Retinal pigment epithelial cell (primary cell): Measurements from ENCODE around the gene SEC14L6.
"Not testable (repeated sequence)": the region's sequence is repeated elsewhere in the genome, so short reads cannot be mapped to it uniquely, and the experiment has no call there.

ENCODE experiments used
- DNase-seq: peaks from one replicate; pipeline ENCODE4 v3.0.0-alpha.2; 2010; ENCODE audit warnings: low read depth
- H3K4me3 ChIP-seq: 2 replicates; pipeline ENCODE4 v1.5.1; 2011; ENCODE audit warnings: mild to moderate bottlenecking, low read length, control low read depth, moderate library complexity
- TF ChIP-seq, protein P1 (sequence below): conservative IDR thresholded peaks from 2 replicates; pipeline ENCODE4 v1.5.1; 2011; ENCODE audit warnings: low read depth, low read length, control low read depth, inconsistent platforms

SEC14L6 gene

DNA sequence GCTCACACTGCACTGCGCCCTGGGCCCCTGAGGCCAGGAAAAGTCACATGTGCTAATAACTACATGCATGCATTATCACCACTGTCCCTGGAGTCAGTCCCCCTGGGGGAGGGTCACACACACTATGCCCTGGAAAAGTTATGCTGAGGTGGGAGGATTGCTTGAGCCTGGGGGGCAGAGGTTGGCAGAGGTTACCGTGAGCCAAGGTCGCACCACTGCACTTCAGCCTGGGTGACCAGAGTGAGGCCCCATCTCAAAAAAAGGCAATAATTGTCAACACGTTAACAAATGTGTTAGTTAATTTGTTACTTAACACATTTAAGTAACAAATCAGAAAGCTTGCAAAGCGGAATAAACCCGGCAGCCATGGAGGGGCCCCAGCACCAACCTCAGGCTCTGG, 13.3 kb upstream of the SEC14L6 start:
- TF ChIP-seq, protein P1, sequence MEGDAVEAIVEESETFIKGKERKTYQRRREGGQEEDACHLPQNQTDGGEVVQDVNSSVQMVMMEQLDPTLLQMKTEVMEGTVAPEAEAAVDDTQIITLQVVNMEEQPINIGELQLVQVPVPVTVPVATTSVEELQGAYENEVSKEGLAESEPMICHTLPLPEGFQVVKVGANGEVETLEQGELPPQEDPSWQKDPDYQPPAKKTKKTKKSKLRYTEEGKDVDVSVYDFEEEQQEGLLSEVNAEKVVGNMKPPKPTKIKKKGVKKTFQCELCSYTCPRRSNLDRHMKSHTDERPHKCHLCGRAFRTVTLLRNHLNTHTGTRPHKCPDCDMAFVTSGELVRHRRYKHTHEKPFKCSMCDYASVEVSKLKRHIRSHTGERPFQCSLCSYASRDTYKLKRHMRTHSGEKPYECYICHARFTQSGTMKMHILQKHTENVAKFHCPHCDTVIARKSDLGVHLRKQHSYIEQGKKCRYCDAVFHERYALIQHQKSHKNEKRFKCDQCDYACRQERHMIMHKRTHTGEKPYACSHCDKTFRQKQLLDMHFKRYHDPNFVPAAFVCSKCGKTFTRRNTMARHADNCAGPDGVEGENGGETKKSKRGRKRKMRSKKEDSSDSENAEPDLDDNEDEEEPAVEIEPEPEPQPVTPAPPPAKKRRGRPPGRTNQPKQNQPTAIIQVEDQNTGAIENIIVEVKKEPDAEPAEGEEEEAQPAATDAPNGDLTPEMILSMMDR, result no peak
- H3K4me3 ChIP-seq, result no peak overlapping the region
- no peak for DNase-seq

DNA sequence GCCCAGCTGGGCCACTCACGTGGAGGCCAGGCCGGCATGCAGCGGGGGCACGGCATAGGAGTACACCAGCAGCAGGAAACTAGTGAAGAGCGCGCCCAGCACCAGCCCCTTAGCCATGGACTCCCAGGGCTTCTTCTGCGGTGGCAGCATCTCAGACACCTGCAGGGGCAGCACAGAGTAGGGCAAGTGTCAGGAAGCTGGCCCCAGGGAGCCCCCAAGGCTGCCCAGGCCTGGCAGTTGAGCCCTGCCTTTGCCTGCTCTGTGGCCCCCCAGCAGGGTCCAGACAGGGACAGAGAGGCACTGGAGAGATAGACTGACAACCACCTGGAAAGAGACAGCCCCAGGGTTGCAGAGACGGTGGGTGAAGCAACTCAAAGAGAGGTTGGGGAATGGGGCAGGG, 10.7 kb upstream of the SEC14L6 start:
- H3K4me3 ChIP-seq, result no peak overlapping the region
- TF ChIP-seq, protein P1, result no peak
- DNase-seq, result no peak

DNA sequence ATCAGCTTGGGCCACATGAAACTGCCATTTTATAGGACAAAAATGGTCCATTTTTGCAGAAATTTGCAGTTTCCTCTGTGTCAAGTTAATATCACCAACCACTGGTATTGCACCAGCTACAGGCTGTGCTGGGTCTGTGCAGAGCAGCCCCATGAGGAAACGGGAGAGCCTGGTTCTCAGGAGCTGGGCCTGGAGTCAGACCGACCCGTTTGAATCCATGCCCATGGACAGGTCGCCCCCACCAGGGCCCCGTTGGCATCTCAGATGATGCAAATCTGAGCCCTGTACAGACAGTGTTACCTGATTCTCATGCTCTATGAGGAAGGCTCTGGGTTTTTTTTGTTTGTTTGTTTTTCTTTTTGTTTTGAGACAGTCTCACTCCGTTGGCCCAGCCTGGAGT, 9.8 kb upstream of the SEC14L6 start:
- H3K4me3 ChIP-seq, result no peak overlapping the region
- TF ChIP-seq, protein P1, result peak; percentile 22
- DNase-seq, result no peak

DNA sequence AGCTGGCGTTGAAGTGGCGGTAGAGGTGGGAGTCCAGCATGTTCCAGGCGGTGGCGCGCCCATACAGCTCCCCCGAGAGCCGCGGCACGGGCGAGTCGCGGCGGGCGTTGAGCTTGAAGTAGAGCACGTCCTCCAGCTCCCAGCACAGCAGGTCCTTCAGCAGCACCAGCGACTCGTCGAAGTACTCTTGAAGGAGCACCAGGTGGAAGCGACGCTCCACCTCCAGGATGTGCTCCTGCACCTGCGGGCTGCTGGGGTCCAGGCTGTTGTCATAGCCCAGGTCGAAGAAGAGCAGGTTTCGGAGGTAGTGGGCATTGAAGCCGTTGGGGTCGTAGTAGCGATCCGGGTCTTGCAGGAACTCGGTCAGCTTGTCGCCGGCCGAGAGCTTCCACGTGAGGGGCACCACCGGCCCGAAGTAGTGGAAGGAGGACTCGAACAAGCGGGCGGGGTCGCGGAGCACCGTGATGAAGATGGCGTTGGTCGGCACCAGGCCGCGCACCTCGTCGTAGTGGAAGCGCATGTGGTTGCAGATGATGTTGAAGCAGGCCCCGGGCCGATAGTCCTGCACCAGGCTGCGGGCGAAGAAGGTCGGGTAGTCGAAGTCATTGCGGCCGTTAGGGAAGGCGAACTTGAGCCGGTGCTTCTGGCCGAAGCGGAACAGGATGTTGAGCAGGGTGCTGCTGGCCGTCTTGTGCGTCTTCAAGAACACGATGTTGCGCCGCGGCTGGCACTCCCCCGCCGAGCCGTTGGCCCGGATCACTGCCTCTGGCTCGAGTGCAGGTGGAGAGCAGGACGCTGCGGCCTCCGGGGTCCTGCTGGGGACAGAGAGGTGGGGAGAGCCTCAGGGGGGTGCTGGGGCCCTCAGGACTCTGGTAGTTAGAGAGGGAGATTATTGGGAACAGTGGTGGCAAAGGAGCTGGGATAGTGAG, 9.0 kb upstream of the SEC14L6 start:
- TF ChIP-seq, protein P1, result no peak
- H3K4me3 ChIP-seq, result no peak overlapping the region
- DNase-seq, result no peak

DNA sequence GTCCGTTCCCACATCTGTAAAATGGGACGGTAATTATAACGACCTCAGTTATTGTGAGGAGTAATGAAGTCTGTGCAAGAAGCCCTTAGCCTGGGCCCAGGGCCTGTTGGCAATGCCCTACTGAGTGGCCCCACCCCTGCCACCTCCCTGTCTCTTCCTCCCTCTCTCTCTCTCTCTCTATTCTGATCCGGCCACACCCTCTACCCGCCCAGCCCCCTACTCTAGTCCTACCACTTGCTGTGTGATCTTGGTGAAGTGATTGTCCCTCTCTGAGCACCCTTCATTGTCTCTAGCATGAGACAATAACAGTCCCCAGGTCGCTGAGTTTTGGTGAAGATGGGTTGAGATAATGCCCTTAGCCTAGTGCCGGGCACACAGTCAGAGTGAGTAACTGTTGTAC, 7.4 kb upstream of the SEC14L6 start:
- DNase-seq, result no peak
- H3K4me3 ChIP-seq, result no peak overlapping the region
- TF ChIP-seq, protein P1, result no peak

DNA sequence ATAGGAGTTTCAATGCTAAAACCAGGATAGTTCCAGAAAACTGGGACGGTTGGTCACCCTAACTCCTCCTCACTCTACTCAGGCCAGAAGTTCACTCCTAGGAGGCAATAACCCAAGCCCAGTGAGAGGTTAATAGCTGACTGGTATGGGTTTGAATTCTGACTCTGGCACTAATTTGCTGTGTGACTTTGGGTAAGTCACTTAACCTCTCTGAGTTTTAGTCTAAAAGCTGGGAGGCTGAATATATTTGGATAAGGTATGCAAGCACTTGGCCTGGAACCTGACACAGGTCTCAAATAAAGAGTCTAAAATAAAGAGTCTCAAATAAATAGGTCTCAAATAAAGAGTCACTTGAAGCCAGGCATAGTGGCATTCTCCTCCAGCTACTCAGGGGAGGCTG, 6.2 kb upstream of the SEC14L6 start:
- TF ChIP-seq, protein P1, result no peak
- DNase-seq, result no peak
- no peak overlapping the region for H3K4me3 ChIP-seq

DNA sequence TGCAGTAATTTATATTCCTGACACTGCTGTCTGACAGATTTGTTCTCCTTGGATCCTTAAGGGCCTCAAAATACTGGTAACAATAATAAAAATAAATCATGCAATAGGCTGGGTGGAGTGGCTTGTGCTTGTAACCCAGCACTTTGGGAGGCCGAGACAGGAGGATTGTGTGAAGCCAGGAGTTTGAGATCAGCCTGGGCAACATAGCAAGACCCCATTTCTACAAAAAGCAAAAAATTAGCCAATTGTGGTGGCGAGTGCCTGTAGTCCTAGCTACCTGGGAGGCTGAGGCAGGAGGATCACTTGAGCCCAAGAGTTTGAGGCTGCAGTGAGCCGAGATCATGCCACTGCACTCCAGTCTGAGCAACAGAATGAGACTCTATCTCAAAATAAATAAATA, 5.3 kb upstream of the SEC14L6 start:
- DNase-seq, H3K4me3 ChIP-seq: not testable (repeated sequence)
